ENCODE measurements around the gene FRRS1.

GRCh38 chr1:99754697-99755096, 11.7 kb downstream of the FRRS1 start:
- no peak for TF ChIP-seq POLR2A (IDR thresholded peaks at IDR 0.05)
- TF ChIP-seq, protein P1, sequence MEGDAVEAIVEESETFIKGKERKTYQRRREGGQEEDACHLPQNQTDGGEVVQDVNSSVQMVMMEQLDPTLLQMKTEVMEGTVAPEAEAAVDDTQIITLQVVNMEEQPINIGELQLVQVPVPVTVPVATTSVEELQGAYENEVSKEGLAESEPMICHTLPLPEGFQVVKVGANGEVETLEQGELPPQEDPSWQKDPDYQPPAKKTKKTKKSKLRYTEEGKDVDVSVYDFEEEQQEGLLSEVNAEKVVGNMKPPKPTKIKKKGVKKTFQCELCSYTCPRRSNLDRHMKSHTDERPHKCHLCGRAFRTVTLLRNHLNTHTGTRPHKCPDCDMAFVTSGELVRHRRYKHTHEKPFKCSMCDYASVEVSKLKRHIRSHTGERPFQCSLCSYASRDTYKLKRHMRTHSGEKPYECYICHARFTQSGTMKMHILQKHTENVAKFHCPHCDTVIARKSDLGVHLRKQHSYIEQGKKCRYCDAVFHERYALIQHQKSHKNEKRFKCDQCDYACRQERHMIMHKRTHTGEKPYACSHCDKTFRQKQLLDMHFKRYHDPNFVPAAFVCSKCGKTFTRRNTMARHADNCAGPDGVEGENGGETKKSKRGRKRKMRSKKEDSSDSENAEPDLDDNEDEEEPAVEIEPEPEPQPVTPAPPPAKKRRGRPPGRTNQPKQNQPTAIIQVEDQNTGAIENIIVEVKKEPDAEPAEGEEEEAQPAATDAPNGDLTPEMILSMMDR (IDR thresholded peaks at IDR 0.05) = no peak

Data from esophagus squamous epithelium (tissue), 4 donors.